Parathyroid adenoma (tissue), 2 donors: ENCODE data around the gene TBX2.
"Not testable (repeated sequence)": the region's sequence is repeated elsewhere in the genome, so short reads cannot be mapped to it uniquely, and the experiment has no call there.

Experiments used
- H2AFZ ChIP-seq: fragments of 300-600 bp; sonication (generic); one replicate; pipeline ENCODE4 v1.7.0; 2017; ENCODE audit warnings: antibody characterized with exemption, mild to moderate bottlenecking
- H3K27ac ChIP-seq: fragments of 300-600 bp; sonication (generic); one replicate; pipeline ENCODE4 v1.7.0; 2017
- H3K27me3 ChIP-seq: fragments of 300-600 bp; sonication (generic); one replicate; pipeline ENCODE4 v1.7.0; 2017; ENCODE audit warnings: low read length; ENCODE audit not compliant: control insufficient read depth, insufficient read depth
- H3K36me3 ChIP-seq: fragments of 300-600 bp; sonication (generic); one replicate; pipeline ENCODE4 v1.7.0; 2017; ENCODE audit warnings: low read length; ENCODE audit not compliant: control insufficient read depth, insufficient read depth
- H3K4me1 ChIP-seq: fragments of 300-600 bp; sonication (generic); one replicate; pipeline ENCODE4 v1.7.0; 2017; ENCODE audit warnings: control low read depth
- H3K4me2 ChIP-seq: fragments of 300-600 bp; sonication (generic); one replicate; pipeline ENCODE4 v1.7.0; 2017; ENCODE audit warnings: low read length
- H3K4me3 ChIP-seq: fragments of 300-600 bp; sonication (generic); one replicate; pipeline ENCODE4 v1.7.0; 2017; ENCODE audit warnings: low read depth, low read length
- H3K79me2 ChIP-seq: fragments of 300-600 bp; sonication (generic); one replicate; pipeline ENCODE4 v1.7.0; 2017; ENCODE audit warnings: control low read depth
- H3K9ac ChIP-seq: fragments of 300-600 bp; sonication (generic); one replicate; pipeline ENCODE4 v1.7.0; 2017; ENCODE audit warnings: mild to moderate bottlenecking
- H3K9me3 ChIP-seq: fragments of 300-600 bp; sonication (generic); one replicate; pipeline ENCODE4 v1.7.0; 2017; ENCODE audit warnings: low read length; ENCODE audit not compliant: control insufficient read depth
- TF ChIP-seq, protein P1 (sequence below): fragments of 300-600 bp; sonication (generic); IDR thresholded peaks from one replicate; pipeline ENCODE4 v1.7.0; 2017; ENCODE audit warnings: antibody characterized with exemption, mild to moderate bottlenecking
- donor health status: primary hyperparathyroidism.

TBX2 gene

GRCh38 chr17:61440697-61441096 lies 41.1 kb downstream of the TBX2 start:
- H2AFZ ChIP-seq = no peak overlapping the region
- H3K4me3 ChIP-seq = no peak overlapping the region
- no peak overlapping the region for H3K4me2 ChIP-seq
- no peaks in the 10 kb centered on the region for H3K79me2 ChIP-seq
- H3K27ac ChIP-seq = no peak overlapping the region
- no peaks in the 10 kb centered on the region for H3K36me3 ChIP-seq
- no peak overlapping the region for H3K9ac ChIP-seq
- no peaks in the 10 kb centered on the region for H3K4me1 ChIP-seq
- TF ChIP-seq, protein P1, sequence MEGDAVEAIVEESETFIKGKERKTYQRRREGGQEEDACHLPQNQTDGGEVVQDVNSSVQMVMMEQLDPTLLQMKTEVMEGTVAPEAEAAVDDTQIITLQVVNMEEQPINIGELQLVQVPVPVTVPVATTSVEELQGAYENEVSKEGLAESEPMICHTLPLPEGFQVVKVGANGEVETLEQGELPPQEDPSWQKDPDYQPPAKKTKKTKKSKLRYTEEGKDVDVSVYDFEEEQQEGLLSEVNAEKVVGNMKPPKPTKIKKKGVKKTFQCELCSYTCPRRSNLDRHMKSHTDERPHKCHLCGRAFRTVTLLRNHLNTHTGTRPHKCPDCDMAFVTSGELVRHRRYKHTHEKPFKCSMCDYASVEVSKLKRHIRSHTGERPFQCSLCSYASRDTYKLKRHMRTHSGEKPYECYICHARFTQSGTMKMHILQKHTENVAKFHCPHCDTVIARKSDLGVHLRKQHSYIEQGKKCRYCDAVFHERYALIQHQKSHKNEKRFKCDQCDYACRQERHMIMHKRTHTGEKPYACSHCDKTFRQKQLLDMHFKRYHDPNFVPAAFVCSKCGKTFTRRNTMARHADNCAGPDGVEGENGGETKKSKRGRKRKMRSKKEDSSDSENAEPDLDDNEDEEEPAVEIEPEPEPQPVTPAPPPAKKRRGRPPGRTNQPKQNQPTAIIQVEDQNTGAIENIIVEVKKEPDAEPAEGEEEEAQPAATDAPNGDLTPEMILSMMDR = no peak
- no peaks in the 10 kb centered on the region for H3K9me3 ChIP-seq
- no peaks in the 10 kb centered on the region for H3K27me3 ChIP-seq

DNA sequence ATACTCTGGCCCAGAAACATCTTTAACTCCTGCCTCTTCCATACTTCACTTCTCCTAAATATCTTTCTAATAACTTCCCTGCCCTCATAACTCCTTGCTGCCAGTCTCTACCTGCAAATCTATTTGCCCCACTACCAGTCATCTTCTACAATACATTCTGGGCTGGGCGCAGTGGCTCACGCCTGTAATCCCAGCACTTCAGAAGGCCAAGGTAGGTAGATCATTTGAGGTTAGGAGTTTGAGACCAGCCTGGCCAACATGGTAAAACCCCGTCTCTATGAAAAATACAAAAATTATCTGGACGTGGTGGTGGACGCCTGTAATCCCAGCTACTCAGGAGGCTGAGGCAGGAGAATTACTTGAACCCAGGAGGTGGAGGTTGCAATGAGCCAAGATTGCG lies 41.9 kb downstream of the TBX2 start:
- H3K36me3 ChIP-seq, H3K4me3 ChIP-seq, H3K4me2 ChIP-seq, H3K4me1 ChIP-seq, H2AFZ ChIP-seq, H3K27me3 ChIP-seq, H3K79me2 ChIP-seq, H3K27ac ChIP-seq, H3K9ac ChIP-seq, H3K9me3 ChIP-seq: not testable (repeated sequence)

GRCh38 chr17:61442136-61442775 lies 42.6 kb downstream of the TBX2 start:
- H3K4me1 ChIP-seq = no peaks in the 10 kb centered on the region
- H3K9ac ChIP-seq = no peak overlapping the region
- H2AFZ ChIP-seq = no peak overlapping the region
- no peaks in the 10 kb centered on the region for H3K27me3 ChIP-seq
- no peaks in the 10 kb centered on the region for H3K9me3 ChIP-seq
- no peak overlapping the region for H3K4me3 ChIP-seq
- H3K36me3 ChIP-seq = no peaks in the 10 kb centered on the region
- no peak overlapping the region for H3K4me2 ChIP-seq
- no peaks in the 10 kb centered on the region for H3K79me2 ChIP-seq
- TF ChIP-seq, protein P1 = no peak
- H3K27ac ChIP-seq = no peak overlapping the region

DNA sequence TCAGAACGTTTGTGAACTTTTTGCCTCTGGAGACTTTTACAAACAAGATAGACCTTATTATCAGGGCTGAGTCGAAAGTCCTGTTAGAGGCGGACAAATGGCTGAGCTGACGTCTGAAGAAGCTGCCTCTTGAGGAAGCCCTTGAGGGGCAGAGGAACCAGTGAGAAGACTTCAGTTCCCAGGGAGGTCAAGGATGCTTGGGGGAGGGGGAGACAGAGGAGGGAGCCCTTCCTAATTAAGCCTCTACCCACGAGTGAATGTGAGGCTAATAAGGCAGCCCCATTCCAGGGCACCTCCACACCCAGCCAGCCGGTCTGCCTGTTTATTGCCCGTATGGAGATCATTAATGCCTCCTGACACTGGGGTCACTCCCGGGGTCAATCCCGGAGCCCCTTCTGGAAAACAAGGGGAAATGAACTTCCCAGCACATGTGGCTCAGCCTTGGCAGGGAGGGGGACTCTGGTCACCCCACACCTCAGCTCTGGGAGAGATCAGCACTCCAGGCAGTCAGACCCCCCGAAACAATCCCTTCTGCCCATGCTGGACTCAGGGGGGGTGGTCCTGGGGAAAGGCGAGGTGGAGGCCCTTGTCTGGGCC lies 43.3 kb downstream of the TBX2 start:
- Histone ChIP-seq H3K4me3 (no peak overlapping the region), H3K9ac (no peak overlapping the region), H3K27me3 (no peaks in the 10 kb centered on the region), H3K9me3 (no peaks in the 10 kb centered on the region), H3K4me2 (no peak overlapping the region), H3K27ac (no peak overlapping the region), H3K79me2 (no peaks in the 10 kb centered on the region), H2AFZ (no peak overlapping the region), H3K4me1 (no peaks in the 10 kb centered on the region), H3K36me3 (no peaks in the 10 kb centered on the region)
- TF ChIP-seq, protein P1 = no peak

DNA sequence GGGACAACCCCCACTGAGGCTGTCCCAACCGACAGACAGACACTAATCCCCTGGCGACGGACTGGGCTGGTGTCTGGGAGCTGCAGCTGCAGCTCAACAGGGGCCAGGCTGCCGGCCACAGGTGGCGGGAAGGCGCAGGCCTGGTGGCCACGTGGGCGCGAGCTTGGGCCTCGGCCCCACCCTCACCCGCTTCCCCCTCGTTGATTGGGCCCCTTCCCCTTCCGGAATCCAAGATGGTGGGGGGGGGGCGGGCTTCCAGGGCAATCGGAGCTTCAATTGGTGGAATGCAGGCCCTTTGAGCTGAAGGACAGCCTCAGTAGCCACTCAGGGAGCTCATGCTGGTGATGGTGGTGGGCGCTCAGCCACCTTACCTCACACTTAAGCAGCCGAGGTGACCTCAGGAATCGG lies 43.8 kb downstream of the TBX2 start:
- TF ChIP-seq, protein P1 = no peak
- no peak overlapping the region for H2AFZ ChIP-seq
- no peak overlapping the region for H3K27ac ChIP-seq
- no peaks in the 10 kb centered on the region for H3K4me1 ChIP-seq
- no peak overlapping the region for H3K9ac ChIP-seq
- no peaks in the 10 kb centered on the region for H3K27me3 ChIP-seq
- no peak overlapping the region for H3K4me2 ChIP-seq
- no peaks in the 10 kb centered on the region for H3K79me2 ChIP-seq
- no peaks in the 10 kb centered on the region for H3K36me3 ChIP-seq
- no peak overlapping the region for H3K4me3 ChIP-seq
- H3K9me3 ChIP-seq = no peaks in the 10 kb centered on the region
